Activated T-helper 2 cell treated with anti-CD3 and anti-CD28 coated beads, Interferon-gamma antibody, Interleukin-2, Interleukin-4, amounts not matched to agents 10 μg/mL and 5 μg/mL and 100 μg/mL, durations not matched to agents 14 hours and 24 hours and 36 hours (primary cell): ENCODE measurements around the gene ALKBH1. TPM values are rescaled to one million over a fixed set of nuclear protein-coding genes. Genes with fewer than 3 reads are reported as not detected.
"Not testable (repeated sequence)": the region's sequence is repeated elsewhere in the genome, so short reads cannot be mapped to it uniquely, and the experiment has no call there.

Experiments
- DNase-seq: peaks from one replicate; pipeline ENCODE4 v3.0.0; 2021; ENCODE audit warnings: low spot score
- H3K27ac Mint-ChIP-seq: one replicate; pipeline ENCODE4 v1.8.0; 2021; ENCODE audit warnings: mixed read lengths
- H3K27me3 Mint-ChIP-seq: one replicate; pipeline ENCODE4 v1.8.0; 2021; ENCODE audit warnings: low read depth, mixed read lengths
- H3K36me3 Mint-ChIP-seq: one replicate; pipeline ENCODE4 v1.8.0; 2021; ENCODE audit warnings: low read depth, mixed read lengths
- H3K4me1 Mint-ChIP-seq: one replicate; pipeline ENCODE4 v1.8.0; 2021; ENCODE audit warnings: low read depth, mixed read lengths
- H3K4me3 Mint-ChIP-seq: one replicate; pipeline ENCODE4 v1.8.0; 2021; ENCODE audit warnings: low read depth, mild to moderate bottlenecking, moderate library complexity, mixed read lengths
- H3K9me3 Mint-ChIP-seq: one replicate; pipeline ENCODE4 v1.8.0; 2021; ENCODE audit warnings: mixed read lengths
- intact Hi-C: fragments of 100-400 bp; cut with micrococcal nuclease; formaldehyde crosslinking; loops from one replicate; pipeline ENCODE4 v1.15.1; 2023
- total RNA-seq: library from RNA; stranded (reverse); gene quantifications from 2 replicates; pipeline ENCODE4 v1.2.3, GENCODE V29; 2022

Gene ALKBH1
- total RNA-seq, 1 donor from 2014 or later: 15.3 TPM

DNA sequence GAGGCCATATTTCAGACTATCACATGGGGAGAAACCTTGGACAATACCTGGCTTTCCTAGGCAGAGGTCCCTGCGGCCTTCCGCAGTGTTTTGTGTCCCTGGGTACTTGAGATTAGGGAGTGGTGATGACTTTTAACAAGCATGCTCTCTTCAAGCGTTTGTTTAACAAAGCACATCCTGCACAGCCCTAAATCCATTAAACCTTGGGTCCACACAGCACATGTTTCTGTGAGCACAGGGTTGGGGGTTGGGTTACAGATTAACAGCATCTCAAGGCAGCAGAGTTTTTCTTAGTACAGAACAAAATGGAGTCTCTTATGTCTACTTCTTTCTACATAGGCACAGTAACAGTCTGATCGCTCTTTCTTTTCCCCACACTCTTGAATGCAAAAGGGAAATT, 72.0 kb downstream of the ALKBH1 start:
- H3K27ac Mint-ChIP-seq, H3K4me1 Mint-ChIP-seq, intact Hi-C loops, DNase-seq, H3K4me3 Mint-ChIP-seq, H3K27me3 Mint-ChIP-seq, H3K9me3 Mint-ChIP-seq, H3K36me3 Mint-ChIP-seq: not testable (repeated sequence)

- H3K36me3 Mint-ChIP-seq, H3K27ac Mint-ChIP-seq, intact Hi-C loops, H3K9me3 Mint-ChIP-seq, DNase-seq, H3K4me3 Mint-ChIP-seq, H3K4me1 Mint-ChIP-seq, H3K27me3 Mint-ChIP-seq: not testable (repeated sequence)
These were observed 72.4 kb downstream of the ALKBH1 start for GRCh38 chr14:77635466-77635865.

DNA sequence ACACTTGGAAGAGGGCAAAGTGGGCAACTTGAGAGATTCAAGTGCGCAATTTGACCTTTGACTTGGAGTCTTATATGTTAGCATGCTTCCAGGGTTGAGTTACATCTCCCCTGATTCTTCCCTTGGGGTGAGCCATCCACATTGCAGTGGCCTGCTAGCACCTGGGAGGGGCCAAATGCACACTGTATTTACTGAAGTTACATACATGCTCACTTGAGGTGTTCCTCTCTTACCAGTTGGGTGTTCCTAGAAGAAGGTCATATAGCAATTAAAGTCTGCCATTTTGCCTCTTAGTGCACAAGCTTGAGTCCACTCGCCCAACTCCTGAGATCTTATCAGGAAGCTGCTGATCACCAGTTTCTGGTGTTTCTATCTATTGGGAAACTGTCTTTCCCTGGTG, 77.7 kb downstream of the ALKBH1 start:
- DNase-seq: no peak
- Mint-ChIP-seq H3K27me3 (peaks cover 7% of the 10 kb centered on the region), H3K4me3 (no peak overlapping the region), H3K4me1 (no peaks in the 10 kb centered on the region), H3K27ac (no peak overlapping the region), H3K36me3 (no peaks in the 10 kb centered on the region), H3K9me3 (no peaks in the 10 kb centered on the region)
- intact Hi-C loops: no loop called here

- intact Hi-C loops: no loop called here
- no peaks in the 10 kb centered on the region for H3K9me3 Mint-ChIP-seq
- no peak overlapping the region for H3K4me3 Mint-ChIP-seq
- H3K4me1 Mint-ChIP-seq: no peaks in the 10 kb centered on the region
- H3K36me3 Mint-ChIP-seq: no peaks in the 10 kb centered on the region
- no peak for DNase-seq
- peaks cover 6% of the 10 kb centered on the region for H3K27me3 Mint-ChIP-seq
- H3K27ac Mint-ChIP-seq: no peak overlapping the region
These were observed 82.5 kb downstream of the ALKBH1 start for GRCh38 chr14:77625360-77625759.

GRCh38 chr14:77623201-77623600, 84.6 kb downstream of the ALKBH1 start:
- Mint-ChIP-seq H3K4me1 (no peaks in the 10 kb centered on the region), H3K36me3 (no peaks in the 10 kb centered on the region), H3K9me3 (no peaks in the 10 kb centered on the region)

More at GRCh38 chr14:77623201-77623600, 84.6 kb downstream of the ALKBH1 start:
- H3K4me3 Mint-ChIP-seq: no peak overlapping the region
- no peak for DNase-seq
- H3K27ac Mint-ChIP-seq: no peak overlapping the region
- intact Hi-C loops: no loop called here
- H3K27me3 Mint-ChIP-seq: peaks cover 6% of the 10 kb centered on the region

Other genes starting within 250 kb of the ALKBH1 start
- gene AHSA1, start 249.9 kb downstream of the ALKBH1 start, total RNA-seq: 301 and 332 TPM in 2 replicates
- 0.11 TPM in 1 of 2 replicates, not detected in the other for gene ISM2, start 209.2 kb downstream of the ALKBH1 start, total RNA-seq
- 26.6 and 29.6 TPM in 2 replicates for gene SPTLC2, start 91.4 kb downstream of the ALKBH1 start, total RNA-seq
- gene SLIRP, start 80 bp upstream of the ALKBH1 start, total RNA-seq: 133 and 145 TPM in 2 replicates
- 101 and 114 TPM in 2 replicates for gene SNW1, start 53.1 kb upstream of the ALKBH1 start, total RNA-seq
- 4.1 and 5.2 TPM in 2 replicates for gene ADCK1, start 92.1 kb upstream of the ALKBH1 start, total RNA-seq